Neuron (in vitro differentiated cells): Measurements from ENCODE around the gene YIPF4.
"Not testable (repeated sequence)": the region's sequence is repeated elsewhere in the genome, so short reads cannot be mapped to it uniquely, and the experiment has no call there.

Experiments
- H2AFZ ChIP-seq: one replicate; pipeline ENCODE4 v1.6.1; 2013; ENCODE audit warnings: low read depth, mild to moderate bottlenecking, inconsistent platforms, low read length, moderate library complexity
- H3K27me3 ChIP-seq: one replicate; pipeline ENCODE4 v1.6.1; 2013; ENCODE audit warnings: low read length; ENCODE audit not compliant: insufficient read depth
- H3K36me3 ChIP-seq: one replicate; pipeline ENCODE4 v1.6.1; 2013; ENCODE audit warnings: low read length; ENCODE audit not compliant: insufficient read depth
- H3K4me1 ChIP-seq: one replicate; pipeline ENCODE4 v1.6.1; 2013; ENCODE audit warnings: low read length; ENCODE audit not compliant: insufficient read depth
- H3K4me3 ChIP-seq: 2 replicates; pipeline ENCODE4 v1.5.1; 2013; ENCODE audit warnings: mild to moderate bottlenecking, low read length, moderate library complexity
- H3K9me3 ChIP-seq: one replicate; pipeline ENCODE4 v1.6.1; 2013; ENCODE audit warnings: low read length

Gene YIPF4

DNA sequence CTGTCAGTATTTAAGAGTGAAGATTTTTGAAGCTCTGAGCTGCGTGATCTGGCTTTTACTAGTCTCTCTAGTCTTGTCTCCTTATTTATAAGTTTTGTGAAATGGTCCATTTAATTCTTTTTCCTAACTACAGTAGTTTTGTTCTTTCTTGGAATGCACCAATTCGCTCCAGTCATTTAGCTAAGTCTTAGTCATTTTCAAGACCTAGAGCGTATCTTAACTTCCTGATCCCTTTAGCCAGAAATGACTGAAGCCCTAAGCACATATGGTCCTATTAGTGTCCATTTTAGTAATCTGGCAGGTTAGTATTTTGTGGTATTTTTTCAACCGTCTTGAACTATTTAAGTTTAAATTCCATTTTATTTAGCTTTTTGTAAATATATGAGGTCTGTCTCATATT is 82.7 kb downstream of the YIPF4 start:
- peaks cover 2% of the 10 kb centered on the region for H3K36me3 ChIP-seq
- no peaks in the 10 kb centered on the region for H3K9me3 ChIP-seq
- no peaks in the 10 kb centered on the region for H3K27me3 ChIP-seq
- H3K4me1 ChIP-seq: peaks cover 13% of the 10 kb centered on the region
- H2AFZ ChIP-seq: no peak overlapping the region
- H3K4me3 ChIP-seq: no peak overlapping the region

DNA sequence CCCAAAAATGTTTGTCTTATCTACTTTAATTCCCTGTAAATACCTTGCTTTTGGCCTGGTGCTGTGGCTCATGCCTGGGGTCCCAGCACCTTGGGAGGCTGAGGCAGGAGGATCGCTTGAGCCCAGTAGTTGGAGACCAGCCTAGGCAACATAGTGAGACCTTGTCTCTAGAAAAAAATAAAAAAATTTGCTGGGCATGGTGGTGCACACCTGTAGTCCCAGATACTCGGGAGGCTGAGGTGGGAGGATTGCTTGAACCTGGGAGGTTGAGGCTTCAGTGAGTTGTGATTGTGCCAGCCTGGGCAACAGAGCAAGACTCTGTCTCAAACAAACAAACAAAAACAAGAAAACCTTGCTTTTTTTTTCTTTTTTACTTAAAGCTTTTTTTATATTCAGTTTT is 85.3 kb downstream of the YIPF4 start:
- not testable (repeated sequence) for H3K9me3 ChIP-seq, H3K4me3 ChIP-seq, H2AFZ ChIP-seq, H3K27me3 ChIP-seq, H3K36me3 ChIP-seq
- H3K4me1 ChIP-seq: peaks cover 13% of the 10 kb centered on the region

DNA sequence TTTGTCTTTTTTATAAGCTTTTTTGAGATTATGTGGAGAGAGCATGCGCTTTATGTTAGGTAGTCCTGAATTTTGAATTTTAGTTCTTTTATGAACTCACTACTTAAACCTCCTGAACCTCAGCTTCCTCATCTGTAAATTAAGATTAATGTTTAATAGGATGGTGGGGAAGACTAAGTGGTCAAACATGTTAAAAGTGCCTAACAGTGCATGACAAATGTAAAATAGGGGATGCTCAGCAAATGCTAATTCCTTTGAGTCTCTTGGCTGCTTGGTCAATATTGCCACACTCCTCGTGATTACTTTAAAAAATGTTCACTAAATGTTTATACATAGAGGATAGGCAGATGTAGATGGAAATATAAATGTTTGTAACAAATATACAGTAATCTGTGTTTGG is 85.9 kb downstream of the YIPF4 start:
- no peaks in the 10 kb centered on the region for H3K9me3 ChIP-seq

DNA sequence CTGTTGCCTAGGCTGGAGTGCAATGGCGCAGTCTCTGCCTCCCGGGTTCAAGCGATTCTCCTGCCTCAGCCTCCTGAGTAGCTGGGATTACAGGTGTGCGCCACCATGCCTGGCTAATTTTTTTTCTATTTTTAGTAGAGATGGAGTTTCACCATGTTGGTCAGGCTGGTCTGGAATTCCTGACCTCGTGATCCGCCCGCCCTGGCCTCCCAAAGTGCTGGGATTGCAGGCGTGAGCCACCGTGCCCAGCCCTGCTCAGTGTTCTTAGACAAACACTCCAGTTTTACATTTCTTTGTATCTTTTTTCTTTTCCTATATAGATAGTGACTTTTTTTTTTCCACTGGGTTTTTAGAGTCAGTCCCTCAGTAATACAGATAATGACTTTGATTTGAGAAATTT is 86.6 kb downstream of the YIPF4 start:
- H3K4me1 ChIP-seq, H3K4me3 ChIP-seq, H3K27me3 ChIP-seq, H3K9me3 ChIP-seq, H3K36me3 ChIP-seq, H2AFZ ChIP-seq: not testable (repeated sequence)

More for the DNA sequence above, 85.9 kb downstream of the YIPF4 start:
- Histone ChIP-seq H3K27me3 (no peaks in the 10 kb centered on the region), H3K4me3 (no peak overlapping the region), H3K36me3 (peaks cover 2% of the 10 kb centered on the region), H3K4me1 (peaks cover 8% of the 10 kb centered on the region), H2AFZ (no peak overlapping the region)

DNA sequence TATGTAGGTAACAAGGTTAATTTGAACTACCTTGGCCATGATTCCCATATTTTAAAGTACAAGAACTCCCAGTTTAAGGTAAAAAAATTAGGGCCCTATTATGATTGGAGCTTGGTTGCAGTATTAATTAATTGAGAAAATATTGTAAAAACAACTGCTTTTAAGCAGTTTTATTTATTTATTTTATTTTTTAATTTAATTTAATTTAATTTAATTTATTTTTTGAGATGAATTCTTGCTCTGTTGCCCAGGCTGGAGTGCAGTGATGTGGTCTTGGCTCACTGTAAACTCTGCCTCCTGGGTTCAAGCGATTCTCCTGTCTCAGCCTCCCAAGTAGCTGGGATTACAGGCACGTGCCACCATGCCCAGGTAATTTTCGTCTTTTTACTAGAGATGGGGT is 88.0 kb downstream of the YIPF4 start:
- not testable (repeated sequence) for H3K27me3 ChIP-seq, H3K4me1 ChIP-seq, H2AFZ ChIP-seq, H3K9me3 ChIP-seq, H3K36me3 ChIP-seq, H3K4me3 ChIP-seq
